ENCODE data around the gene A4GNT. TPM values are rescaled to one million over a fixed set of nuclear protein-coding genes. Genes with fewer than 3 reads are reported as not detected.

The A4GNT gene
- total and polyA plus RNA-seq, 8 donors = 0.21 to 0.53 (median 0.39) TPM; not detected in 2

- H3K4me1 ChIP-seq = peaks cover 0 to 16% of the 10 kb centered on the region in 2 donors
- no peak for DNase-seq
- H3K9me3 ChIP-seq = no peaks in the 10 kb centered on the region
- peak overlapping the region in 1 of 2 donors; percentile 57 for H3K27ac ChIP-seq
- intact Hi-C loops (cut with DNase I) = no loop called here
- ATAC-seq = peak; percentile 39
- no peaks in the 10 kb centered on the region for H3K27me3 ChIP-seq
- TF ChIP-seq CTCF (IDR thresholded peaks at IDR 0.05) = no peak
- no peak overlapping the region for H3K4me3 ChIP-seq
- H3K36me3 ChIP-seq = no peaks in the 10 kb centered on the region
These were observed 8.0 kb downstream of the A4GNT start for GRCh38 chr3:138124188-138124587.

GRCh38 chr3:138119423-138119766, 12.8 kb downstream of the A4GNT start:
- no peak for DNase-seq
- TF ChIP-seq CTCF (IDR thresholded peaks at IDR 0.05) = no peak
- H3K4me3 ChIP-seq = no peak overlapping the region
- intact Hi-C loops (cut with DNase I) = loop anchor here in 1 of 2 donors (5.0 kb wide), 1 partner anchor 52 kb away; no protein-coding TSS in a partner anchor
- H3K27me3 ChIP-seq = no peaks in the 10 kb centered on the region
- H3K9me3 ChIP-seq = no peaks in the 10 kb centered on the region
- H3K27ac ChIP-seq = no peak overlapping the region
- no peaks in the 10 kb centered on the region for H3K36me3 ChIP-seq
- peaks cover 4 to 18% of the 10 kb centered on the region in 2 donors for H3K4me1 ChIP-seq
- ATAC-seq = no peak

- H3K4me1 ChIP-seq = peaks cover 6 to 18% of the 10 kb centered on the region in 2 donors
These were observed 13.4 kb downstream of the A4GNT start for GRCh38 chr3:138118612-138119422.

GRCh38 chr3:138114988-138115971, 16.9 kb downstream of the A4GNT start, which contains the start of gene DZIP1L:
Gene DZIP1L, minus strand, starts transcription at chr3:138115608. Its CDS starts 11,637 bp downstream, at chr3:138103971.
- Histone ChIP-seq H3K4me3 (peak within 1 kb of the TSS; percentile 66 to 81), H3K27ac (peak within 1 kb of the TSS; percentile 78 to 90), H3K4me1 (peaks cover 6 to 25% of the 10 kb centered on the region in 2 donors), H3K9me3 (no peaks in the 10 kb centered on the region), H3K27me3 (no peaks in the 10 kb centered on the region), H3K36me3 (no peaks in the 10 kb centered on the region)
- ATAC-seq (peak; percentile 95), DNase-seq (peak; percentile 73 to 95 (median 77))
- intact Hi-C loops (cut with DNase I) = loop anchor here in 1 of 2 donors (5.0 kb wide), 1 partner anchor 48 kb away; no protein-coding TSS in a partner anchor
- peak; percentile 45 to 80 for TF ChIP-seq CTCF (IDR thresholded peaks at IDR 0.05)

More at GRCh38 chr3:138118612-138119422, 13.4 kb downstream of the A4GNT start:
- Histone ChIP-seq H3K27me3 (no peaks in the 10 kb centered on the region), H3K4me3 (no peak overlapping the region), H3K36me3 (no peaks in the 10 kb centered on the region), H3K9me3 (no peaks in the 10 kb centered on the region), H3K27ac (no peak overlapping the region)
- peak; percentile 78 for TF ChIP-seq CTCF (IDR thresholded peaks at IDR 0.05)
- peak in 3 of 4 donors; percentile 39 to 71 (median 69) for DNase-seq
- peak; percentile 74 for ATAC-seq
- intact Hi-C loops (cut with DNase I) = loop anchor here in 1 of 2 donors (5.0 kb wide), 1 partner anchor 52 kb away; no protein-coding TSS in a partner anchor

Measured in left lung (tissue), 10 donors.